HEK293T (cell line): ENCODE data around the gene KPTN.

ENCODE experiments used
- ARNT ChIP-seq: fragments of 450-650 bp; IDR thresholded peaks from 2 replicates; pipeline ENCODE4 v1.6.1; 2017; ENCODE audit warnings: mild to moderate bottlenecking
- BHLHE40 ChIP-seq: fragments of 450-650 bp; IDR thresholded peaks from 2 replicates; pipeline ENCODE4 v1.6.1; 2016; ENCODE audit warnings: mild to moderate bottlenecking, moderate library complexity, borderline replicate concordance
- CTBP1 ChIP-seq: fragments of 450-650 bp; IDR thresholded peaks from 2 replicates; pipeline ENCODE4 v1.6.1; 2016; ENCODE audit warnings: borderline replicate concordance
- ELF4 ChIP-seq: fragments of 450-650 bp; IDR thresholded peaks from 2 replicates; pipeline ENCODE4 v1.6.1; 2017; ENCODE audit warnings: antibody characterized with exemption
- FOXA1 ChIP-seq: fragments of 450-650 bp; IDR thresholded peaks from 2 replicates; pipeline ENCODE4 v1.6.1; 2016; ENCODE audit warnings: mild to moderate bottlenecking
- FOXK2 ChIP-seq: fragments of 450-650 bp; IDR thresholded peaks from 2 replicates; pipeline ENCODE4 v1.6.1; 2016; ENCODE audit warnings: mild to moderate bottlenecking
- FOXM1 ChIP-seq: fragments of 450-650 bp; IDR thresholded peaks from 2 replicates; pipeline ENCODE4 v1.6.1; 2017; ENCODE audit warnings: mild to moderate bottlenecking, borderline replicate concordance
- HDGF ChIP-seq: fragments of 450-650 bp; IDR thresholded peaks from 2 replicates; pipeline ENCODE4 v1.6.1; 2017; ENCODE audit warnings: antibody characterized with exemption, borderline replicate concordance
- SP1 ChIP-seq: fragments of 450-650 bp; IDR thresholded peaks from 2 replicates; pipeline ENCODE4 v1.6.1; 2017
- SUZ12 ChIP-seq: fragments of 450-650 bp; IDR thresholded peaks from 2 replicates; pipeline ENCODE4 v1.6.1; 2016; ENCODE audit warnings: mild to moderate bottlenecking
- ZNF384 ChIP-seq: fragments of 450-650 bp; IDR thresholded peaks from 2 replicates; pipeline ENCODE4 v1.6.1; 2016

DNA sequence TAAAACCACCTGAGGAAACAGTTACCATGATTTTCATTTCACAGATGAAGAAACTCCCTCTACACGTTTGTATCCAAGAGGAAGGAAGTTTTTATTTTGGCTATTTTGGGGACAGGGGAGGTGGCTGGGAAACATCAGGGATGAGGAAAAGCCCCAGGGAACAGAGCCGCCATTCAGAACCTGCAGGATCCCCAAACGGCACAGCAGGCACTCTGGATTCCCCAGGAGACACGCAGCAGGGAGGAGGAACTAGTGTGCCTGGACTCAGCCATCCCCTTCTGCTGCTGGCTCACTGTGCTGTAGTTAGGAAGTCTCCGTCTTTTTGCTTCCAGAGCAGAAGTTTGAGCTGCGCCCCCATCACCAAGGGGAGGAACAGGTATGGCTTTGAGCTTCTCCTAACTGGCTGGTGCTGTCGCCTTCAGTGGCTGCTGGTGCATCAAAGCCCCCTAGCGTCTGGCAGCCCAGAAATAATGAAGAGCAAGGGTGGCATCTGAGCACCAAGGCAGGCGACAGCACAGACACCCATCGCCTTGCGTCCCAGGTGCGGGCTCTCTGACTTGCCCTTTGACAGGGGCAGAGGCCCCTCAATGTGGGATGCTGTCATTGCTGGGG is 26.6 kb upstream of the KPTN start:
- no peak for TF ChIP-seq CTBP1
- no peak for TF ChIP-seq FOXM1
- no peak for TF ChIP-seq SP1
- no peak for TF ChIP-seq SUZ12
- no peak for TF ChIP-seq BHLHE40
- no peak for TF ChIP-seq ARNT
- TF ChIP-seq HDGF, result no peak
- TF ChIP-seq ZNF384, result no peak
- TF ChIP-seq ELF4, result no peak
- no peak for TF ChIP-seq FOXA1
- TF ChIP-seq FOXK2, result no peak
